ENCODE measurements around the gene KRT23. TPM values are rescaled to one million over a fixed set of nuclear protein-coding genes. Genes with fewer than 3 reads are reported as not detected.
"Not testable (repeated sequence)": the region's sequence is repeated elsewhere in the genome, so short reads cannot be mapped to it uniquely, and the experiment has no call there.

The KRT23 gene
- total RNA-seq, 2 experiments from 2014 or later = not detected

GRCh38 chr17:40940266-40940665 is 2.8 kb upstream of the KRT23 start:
- no peak for ATAC-seq
- Mint-ChIP-seq H3K27me3 (peaks cover 24% of the 10 kb centered on the region), H3K9me3 (ENCODE audit: low read depth) (no peaks in the 10 kb centered on the region), H3K36me3 (no peaks in the 10 kb centered on the region), H3K27ac (no peak overlapping the region), H3K4me1 (no peaks in the 10 kb centered on the region), H3K4me3 (no peak overlapping the region)
- no peak for DNase-seq
- CTCF ChIA-PET = no interaction called here

- H3K4me3 Mint-ChIP-seq = no peak overlapping the region
- CTCF ChIA-PET = no interaction called here
- H3K36me3 Mint-ChIP-seq = no peaks in the 10 kb centered on the region
- ATAC-seq (no peak), DNase-seq (no peak)
- H3K27ac Mint-ChIP-seq = no peak overlapping the region
- peaks cover 22% of the 10 kb centered on the region for H3K27me3 Mint-ChIP-seq
- no peaks in the 10 kb centered on the region for H3K9me3 Mint-ChIP-seq (ENCODE audit: low read depth)
- no peaks in the 10 kb centered on the region for H3K4me1 Mint-ChIP-seq
These were observed 1.5 kb upstream of the KRT23 start for GRCh38 chr17:40938981-40939380.

- CTCF ChIA-PET = no interaction called here
- H3K36me3 Mint-ChIP-seq = no peaks in the 10 kb centered on the region
- H3K4me3 Mint-ChIP-seq = no peak overlapping the region
- no peak overlapping the region for H3K27ac Mint-ChIP-seq
- DNase-seq (no peak), ATAC-seq (no peak)
- no peaks in the 10 kb centered on the region for H3K4me1 Mint-ChIP-seq
- no peaks in the 10 kb centered on the region for H3K9me3 Mint-ChIP-seq (ENCODE audit: low read depth)
- peaks cover 23% of the 10 kb centered on the region for H3K27me3 Mint-ChIP-seq
These were observed 470 bp downstream of the KRT23 start for GRCh38 chr17:40936976-40937375.

- ATAC-seq (no peak), DNase-seq (no peak)
- Mint-ChIP-seq H3K4me3 (no peak overlapping the region), H3K27me3 (peaks cover 24% of the 10 kb centered on the region), H3K4me1 (no peaks in the 10 kb centered on the region), H3K27ac (no peak overlapping the region), H3K36me3 (no peaks in the 10 kb centered on the region), H3K9me3 (ENCODE audit: low read depth) (no peaks in the 10 kb centered on the region)
- CTCF ChIA-PET = no interaction called here
These were observed 942 bp downstream of the KRT23 start for GRCh38 chr17:40936437-40936971.

- no peaks in the 10 kb centered on the region for H3K9me3 Mint-ChIP-seq (ENCODE audit: low read depth)
- CTCF ChIA-PET = no interaction called here
- no peak overlapping the region for H3K27ac Mint-ChIP-seq
- H3K4me1 Mint-ChIP-seq = no peaks in the 10 kb centered on the region
- peaks cover 29% of the 10 kb centered on the region for H3K27me3 Mint-ChIP-seq
- ATAC-seq (no peak), DNase-seq (no peak)
- H3K36me3 Mint-ChIP-seq = no peaks in the 10 kb centered on the region
- H3K4me3 Mint-ChIP-seq = no peak overlapping the region
These were observed 1.8 kb downstream of the KRT23 start for GRCh38 chr17:40935624-40936023.

- Mint-ChIP-seq H3K27ac (no peak overlapping the region), H3K9me3 (ENCODE audit: low read depth) (no peaks in the 10 kb centered on the region), H3K36me3 (no peaks in the 10 kb centered on the region), H3K27me3 (peaks cover 32% of the 10 kb centered on the region), H3K4me3 (no peak overlapping the region), H3K4me1 (no peaks in the 10 kb centered on the region)
- CTCF ChIA-PET = no interaction called here
- ATAC-seq (no peak), DNase-seq (no peak)
These were observed 4.8 kb downstream of the KRT23 start for GRCh38 chr17:40932608-40933007.

GRCh38 chr17:40931311-40931710 is 6.1 kb downstream of the KRT23 start:
- no peak for ATAC-seq
- CTCF ChIA-PET = no interaction called here

GRCh38 chr17:40926341-40926740 is 11.1 kb downstream of the KRT23 start:
- ATAC-seq (no peak), DNase-seq (no peak)
- no peak overlapping the region for H3K27ac Mint-ChIP-seq
- H3K4me1 Mint-ChIP-seq = no peaks in the 10 kb centered on the region
- no peaks in the 10 kb centered on the region for H3K9me3 Mint-ChIP-seq (ENCODE audit: low read depth)
- no peaks in the 10 kb centered on the region for H3K36me3 Mint-ChIP-seq
- CTCF ChIA-PET = interaction anchor here (1.5 kb wide), 1 partner anchor 20 kb away, joined by 3 read pairs; no protein-coding TSS in a partner anchor
- H3K27me3 Mint-ChIP-seq = peaks cover 27% of the 10 kb centered on the region
- no peak overlapping the region for H3K4me3 Mint-ChIP-seq

More at GRCh38 chr17:40931311-40931710, 6.1 kb downstream of the KRT23 start:
- H3K9me3 Mint-ChIP-seq (ENCODE audit: low read depth) = no peaks in the 10 kb centered on the region
- no peak for DNase-seq
- no peak overlapping the region for H3K27ac Mint-ChIP-seq
- no peaks in the 10 kb centered on the region for H3K36me3 Mint-ChIP-seq
- H3K27me3 Mint-ChIP-seq = peaks cover 40% of the 10 kb centered on the region
- no peak overlapping the region for H3K4me3 Mint-ChIP-seq
- H3K4me1 Mint-ChIP-seq = no peaks in the 10 kb centered on the region

GRCh38 chr17:40922239-40922638 is 15.2 kb downstream of the KRT23 start:
- CTCF ChIA-PET = no interaction called here
- no peaks in the 10 kb centered on the region for H3K4me1 Mint-ChIP-seq

GRCh38 chr17:40921026-40921425 is 16.4 kb downstream of the KRT23 start:
- H3K27ac Mint-ChIP-seq = no peak overlapping the region
- H3K4me3 Mint-ChIP-seq = no peak overlapping the region
- peaks cover 21% of the 10 kb centered on the region for H3K27me3 Mint-ChIP-seq
- no peaks in the 10 kb centered on the region for H3K36me3 Mint-ChIP-seq
- no peak for ATAC-seq
- no peaks in the 10 kb centered on the region for H3K9me3 Mint-ChIP-seq (ENCODE audit: low read depth)
- no peak for DNase-seq
- H3K4me1 Mint-ChIP-seq = no peaks in the 10 kb centered on the region
- CTCF ChIA-PET = interaction anchor here (0.7 kb wide), 1 partner anchor 402 kb away, joined by 3 read pairs; no protein-coding TSS in a partner anchor

More at GRCh38 chr17:40922239-40922638, 15.2 kb downstream of the KRT23 start:
- Mint-ChIP-seq H3K27ac (no peak overlapping the region), H3K36me3 (no peaks in the 10 kb centered on the region), H3K27me3 (peaks cover 28% of the 10 kb centered on the region), H3K4me3 (no peak overlapping the region), H3K9me3 (ENCODE audit: low read depth) (no peaks in the 10 kb centered on the region)
- DNase-seq (no peak), ATAC-seq (no peak)

GRCh38 chr17:40917116-40917515 is 20.3 kb downstream of the KRT23 start:
- H3K9me3 Mint-ChIP-seq (ENCODE audit: low read depth); DNase-seq; ATAC-seq; H3K4me1 Mint-ChIP-seq; H3K27ac Mint-ChIP-seq; H3K4me3 Mint-ChIP-seq; CTCF ChIA-PET; H3K36me3 Mint-ChIP-seq: not testable (repeated sequence)
- H3K27me3 Mint-ChIP-seq = peaks cover 22% of the 10 kb centered on the region

GRCh38 chr17:40916366-40916765 is 21.1 kb downstream of the KRT23 start:
- Mint-ChIP-seq H3K4me1 (peaks cover 1% of the 10 kb centered on the region), H3K9me3 (ENCODE audit: low read depth) (no peaks in the 10 kb centered on the region), H3K27me3 (peaks cover 24% of the 10 kb centered on the region), H3K27ac (no peak overlapping the region), H3K36me3 (no peaks in the 10 kb centered on the region), H3K4me3 (no peak overlapping the region)
- ATAC-seq (no peak), DNase-seq (no peak)
- CTCF ChIA-PET = interaction anchor here (1.0 kb wide), 1 partner anchor 731 kb away, joined by 3 read pairs; no protein-coding TSS in a partner anchor

- ATAC-seq (no peak), DNase-seq (no peak)
- Mint-ChIP-seq H3K27ac (no peak overlapping the region), H3K4me3 (no peak overlapping the region), H3K4me1 (peaks cover 1% of the 10 kb centered on the region), H3K27me3 (peaks cover 24% of the 10 kb centered on the region), H3K9me3 (ENCODE audit: low read depth) (no peaks in the 10 kb centered on the region), H3K36me3 (no peaks in the 10 kb centered on the region)
- CTCF ChIA-PET = interaction anchor here (0.7 to 1.0 kb wide), 2 partner anchors 11 to 732 kb away, joined by 3 read pairs; no protein-coding TSS in a partner anchor
These were observed 21.7 kb downstream of the KRT23 start for GRCh38 chr17:40915721-40916256.

- Mint-ChIP-seq H3K36me3 (no peaks in the 10 kb centered on the region), H3K27me3 (peaks cover 24% of the 10 kb centered on the region), H3K9me3 (ENCODE audit: low read depth) (no peaks in the 10 kb centered on the region), H3K4me1 (peaks cover 1% of the 10 kb centered on the region), H3K4me3 (no peak overlapping the region), H3K27ac (no peak overlapping the region)
- CTCF ChIA-PET = interaction anchor here (0.7 kb wide), 1 partner anchor 11 kb away, joined by 3 read pairs; no protein-coding TSS in a partner anchor
- ATAC-seq (no peak), DNase-seq (no peak)
These were observed 22.2 kb downstream of the KRT23 start for GRCh38 chr17:40915199-40915661.
